Panc1 (cell line): ENCODE data around the gene OR13H1.

Experiments used
- POLR2AphosphoS5 ChIP-seq: IDR thresholded peaks from 2 replicates; pipeline ENCODE4 v1.6.1; 2012; ENCODE audit warnings: mild to moderate bottlenecking, low read depth, low read length, moderate library complexity
- REST ChIP-seq, 2 experiments: IDR thresholded peaks; 2 replicates each; pipeline ENCODE4 v1.6.1; 2011 to 2012; ENCODE audit warnings: low read depth in 2 of 2, control low read depth in 1 of 2, low read length in 1 of 2, mild to moderate bottlenecking in 1 of 2, moderate library complexity in 1 of 2; ENCODE audit not compliant: insufficient read depth in 1 of 2
- SIN3A ChIP-seq: IDR thresholded peaks from 2 replicates; pipeline ENCODE4 v1.6.1; 2012; ENCODE audit warnings: low read depth, mild to moderate bottlenecking, low read length, moderate library complexity, borderline replicate concordance; ENCODE audit not compliant: insufficient read depth
- TCF7L2 ChIP-seq: IDR thresholded peaks from 2 replicates; pipeline ENCODE4 v1.6.1; 2011; ENCODE audit warnings: mild to moderate bottlenecking, low read depth, low read length, inconsistent platforms
- TF ChIP-seq, protein P1 (sequence below): fragments of 450-650 bp; IDR thresholded peaks from 2 replicates; pipeline ENCODE4 v1.5.1; 2017; ENCODE audit warnings: mild to moderate bottlenecking

- TF ChIP-seq, protein P1, sequence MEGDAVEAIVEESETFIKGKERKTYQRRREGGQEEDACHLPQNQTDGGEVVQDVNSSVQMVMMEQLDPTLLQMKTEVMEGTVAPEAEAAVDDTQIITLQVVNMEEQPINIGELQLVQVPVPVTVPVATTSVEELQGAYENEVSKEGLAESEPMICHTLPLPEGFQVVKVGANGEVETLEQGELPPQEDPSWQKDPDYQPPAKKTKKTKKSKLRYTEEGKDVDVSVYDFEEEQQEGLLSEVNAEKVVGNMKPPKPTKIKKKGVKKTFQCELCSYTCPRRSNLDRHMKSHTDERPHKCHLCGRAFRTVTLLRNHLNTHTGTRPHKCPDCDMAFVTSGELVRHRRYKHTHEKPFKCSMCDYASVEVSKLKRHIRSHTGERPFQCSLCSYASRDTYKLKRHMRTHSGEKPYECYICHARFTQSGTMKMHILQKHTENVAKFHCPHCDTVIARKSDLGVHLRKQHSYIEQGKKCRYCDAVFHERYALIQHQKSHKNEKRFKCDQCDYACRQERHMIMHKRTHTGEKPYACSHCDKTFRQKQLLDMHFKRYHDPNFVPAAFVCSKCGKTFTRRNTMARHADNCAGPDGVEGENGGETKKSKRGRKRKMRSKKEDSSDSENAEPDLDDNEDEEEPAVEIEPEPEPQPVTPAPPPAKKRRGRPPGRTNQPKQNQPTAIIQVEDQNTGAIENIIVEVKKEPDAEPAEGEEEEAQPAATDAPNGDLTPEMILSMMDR: no peak
- TF ChIP-seq POLR2AphosphoS5 (no peak), REST (IDR thresholded peaks at IDR 0.05; ENCODE audit: insufficient read depth in 1 of 2, low read depth in 2 of 2, low read length in 1 of 2) (no peak), SIN3A (no peak), TCF7L2 (no peak)
These were observed 28.6 kb downstream of the OR13H1 start for GRCh38 chrX:131572372-131573014.
